ENCODE data around the gene PLEKHO1. TPM values are rescaled to one million over a fixed set of nuclear protein-coding genes. Genes with fewer than 3 reads are reported as not detected.

The PLEKHO1 gene
- total and polyA plus RNA-seq, 5 experiments from 2014 or later: 19.4 to 137 (median 30.8) TPM

- H3K27ac Mint-ChIP-seq: peak overlapping the region; percentile 13 to 83 (median 66)
- ATAC-seq (peak; percentile 29 to 52), DNase-seq (peak in 2 of 10 donors; percentile 19 to 30)
- H3K9me3 Mint-ChIP-seq: no peaks in the 10 kb centered on the region
- H3K27me3 Mint-ChIP-seq: no peaks in the 10 kb centered on the region
- peak overlapping the region; percentile 27 to 73 (median 62) for H3K4me3 Mint-ChIP-seq
- H3K4me1 Mint-ChIP-seq: peaks cover 26 to 80% (median 50%) of the 10 kb centered on the region in 4 donors
- peaks cover 0 to 24% (median 0%) of the 10 kb centered on the region in 3 donors for H3K36me3 Mint-ChIP-seq
- POLR2A ChIA-PET: interaction anchor here (0.6 to 9.2 kb wide), 5 partner anchors 12 to 276 kb away, joined by 3 to 87 read pairs (median 8); partner anchors contain the start of gene PLEKHO1
Measured at GRCh38 chr1:150162862-150163706, 13.4 kb downstream of the PLEKHO1 start.

- POLR2A ChIA-PET: interaction anchor here (2.0 to 9.2 kb wide), 2 partner anchors 14 to 277 kb away, joined by 7 to 87 read pairs; partner anchors contain the start of gene PLEKHO1
- Mint-ChIP-seq H3K27ac (peak overlapping the region in 5 of 10 donors; percentile 34 to 92 (median 63)), H3K36me3 (peaks cover 0 to 12% (median 0%) of the 10 kb centered on the region in 3 donors), H3K9me3 (no peaks in the 10 kb centered on the region), H3K4me3 (peak overlapping the region in 2 of 10 donors; percentile 2 to 9), H3K4me1 (peaks cover 25 to 73% (median 46%) of the 10 kb centered on the region in 4 donors), H3K27me3 (no peaks in the 10 kb centered on the region)
- ATAC-seq: no peak
- DNase-seq: no peak
Measured at GRCh38 chr1:150164224-150164623, 14.5 kb downstream of the PLEKHO1 start.

DNA sequence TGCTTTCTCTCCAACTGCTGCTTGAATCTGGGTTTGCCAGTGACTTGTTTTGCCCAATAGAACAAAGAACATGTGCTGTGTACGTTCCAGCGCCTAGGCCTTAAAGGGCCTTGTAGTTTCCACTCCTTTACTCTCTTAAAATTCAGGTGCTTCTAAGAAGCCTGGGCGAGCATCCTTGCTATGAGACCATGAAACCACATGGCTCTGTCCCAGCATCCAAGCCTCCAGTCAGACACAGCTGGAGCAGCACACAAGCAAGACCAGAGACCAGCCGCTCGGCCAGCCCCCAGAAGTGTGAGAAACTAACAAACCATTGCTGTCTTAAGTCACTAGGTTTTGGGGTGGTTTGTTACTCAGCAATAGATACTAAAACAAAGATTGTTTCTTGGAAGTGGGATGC lies 15.1 kb downstream of the PLEKHO1 start:
- Mint-ChIP-seq H3K4me1 (peaks cover 23 to 67% (median 44%) of the 10 kb centered on the region in 4 donors), H3K27ac (peak overlapping the region in 3 of 10 donors; percentile 31 to 92 (median 83)), H3K27me3 (no peaks in the 10 kb centered on the region), H3K9me3 (no peaks in the 10 kb centered on the region), H3K36me3 (peaks cover 0 to 8% (median 0%) of the 10 kb centered on the region in 3 donors), H3K4me3 (no peak overlapping the region)
- POLR2A ChIA-PET: interaction anchor here (9.2 kb wide), 1 partner anchor 14 kb away, joined by 87 read pairs; the partner anchor contains the start of gene PLEKHO1
- DNase-seq (no peak), ATAC-seq (no peak)

GRCh38 chr1:150165622-150166612 lies 16.2 kb downstream of the PLEKHO1 start:
- ATAC-seq: peak; percentile 51 to 53
- Mint-ChIP-seq H3K4me3 (peak overlapping the region in 1 of 10 donors; percentile 21), H3K9me3 (no peaks in the 10 kb centered on the region), H3K27me3 (peaks cover 0 to 1% (median 0%) of the 10 kb centered on the region in 5 donors), H3K36me3 (no peaks in the 10 kb centered on the region), H3K4me1 (peaks cover 18 to 56% (median 33%) of the 10 kb centered on the region in 4 donors), H3K27ac (peak overlapping the region in 5 of 10 donors; percentile 7 to 83 (median 34))
- POLR2A ChIA-PET: interaction anchor here (0.5 to 9.2 kb wide), 4 partner anchors 15 to 93 kb away, joined by 3 to 87 read pairs (median 8); partner anchors contain the start of gene PLEKHO1
- peak in 8 of 10 donors; percentile 24 to 80 (median 42) for DNase-seq

- DNase-seq (peak in 7 of 10 donors; percentile 25 to 75 (median 34)), ATAC-seq (peak; percentile 40 to 63)
- peaks cover 0 to 25% (median 7%) of the 10 kb centered on the region in 4 donors for H3K4me1 Mint-ChIP-seq
- no peaks in the 10 kb centered on the region for H3K36me3 Mint-ChIP-seq
- POLR2A ChIA-PET: interaction anchor here (0.6 kb wide), 1 partner anchor 12 kb away, joined by 3 read pairs; no protein-coding TSS in a partner anchor
- peaks cover 0 to 3% (median 0%) of the 10 kb centered on the region in 5 donors for H3K27me3 Mint-ChIP-seq
- no peak overlapping the region for H3K4me3 Mint-ChIP-seq
- H3K27ac Mint-ChIP-seq: no peak overlapping the region
- H3K9me3 Mint-ChIP-seq: no peaks in the 10 kb centered on the region
Measured at GRCh38 chr1:150168960-150169601, 19.4 kb downstream of the PLEKHO1 start.

DNA sequence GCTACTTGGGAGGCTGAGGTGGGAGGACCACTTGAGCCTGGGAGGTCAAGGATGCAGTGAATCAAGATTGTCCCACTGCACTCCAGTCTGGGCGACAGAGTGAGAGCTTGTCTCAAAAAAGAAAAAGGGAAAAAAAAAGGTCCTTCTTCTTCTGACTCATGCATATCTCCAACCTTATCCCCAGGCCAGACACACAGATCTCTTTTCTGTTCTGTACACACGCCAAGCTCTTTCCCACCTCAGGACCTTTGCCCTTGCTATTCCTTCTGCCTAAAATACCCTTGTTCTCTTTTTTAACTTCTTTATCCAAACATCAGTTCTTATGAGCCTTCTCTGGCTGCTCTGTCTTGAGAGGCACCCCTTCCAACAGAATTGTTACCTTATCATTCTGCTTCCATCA lies 22.1 kb downstream of the PLEKHO1 start:
- ATAC-seq (no peak), DNase-seq (no peak)
- Mint-ChIP-seq H3K4me1 (peaks cover 0 to 4% (median 0%) of the 10 kb centered on the region in 4 donors), H3K27me3 (peaks cover 0 to 3% (median 0%) of the 10 kb centered on the region in 5 donors), H3K36me3 (no peaks in the 10 kb centered on the region), H3K9me3 (no peaks in the 10 kb centered on the region), H3K4me3 (no peak overlapping the region), H3K27ac (no peak overlapping the region)
- POLR2A ChIA-PET: no interaction called here

DNA sequence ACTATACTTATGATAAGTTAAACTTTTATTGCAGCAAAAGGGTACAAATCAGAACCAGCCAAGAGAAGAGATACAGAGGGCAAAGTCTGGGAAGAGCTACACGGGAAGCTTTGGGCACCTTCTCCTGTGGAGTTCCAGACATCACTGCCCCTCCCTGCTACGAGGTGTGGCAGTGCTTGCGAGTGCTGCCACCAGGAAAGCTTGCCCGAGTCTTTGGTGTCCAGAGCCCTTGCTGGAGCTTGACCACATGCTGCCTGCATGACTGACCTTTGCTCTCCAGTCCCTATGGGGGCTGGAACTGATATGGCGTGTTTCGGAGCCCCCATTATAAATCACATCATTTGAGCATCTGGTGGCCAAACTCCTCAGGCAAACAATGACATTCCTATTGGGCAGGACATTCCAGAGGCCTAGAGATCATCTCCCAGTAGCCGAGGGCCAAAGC lies 23.4 kb downstream of the PLEKHO1 start:
- no peaks in the 10 kb centered on the region for H3K36me3 Mint-ChIP-seq
- H3K4me1 Mint-ChIP-seq: peaks cover 0 to 4% (median 0%) of the 10 kb centered on the region in 4 donors
- POLR2A ChIA-PET: no interaction called here
- H3K27me3 Mint-ChIP-seq: peaks cover 0 to 3% (median 0%) of the 10 kb centered on the region in 5 donors
- H3K4me3 Mint-ChIP-seq: no peak overlapping the region
- H3K27ac Mint-ChIP-seq: no peak overlapping the region
- H3K9me3 Mint-ChIP-seq: no peaks in the 10 kb centered on the region
- DNase-seq: no peak
- no peak for ATAC-seq

DNA sequence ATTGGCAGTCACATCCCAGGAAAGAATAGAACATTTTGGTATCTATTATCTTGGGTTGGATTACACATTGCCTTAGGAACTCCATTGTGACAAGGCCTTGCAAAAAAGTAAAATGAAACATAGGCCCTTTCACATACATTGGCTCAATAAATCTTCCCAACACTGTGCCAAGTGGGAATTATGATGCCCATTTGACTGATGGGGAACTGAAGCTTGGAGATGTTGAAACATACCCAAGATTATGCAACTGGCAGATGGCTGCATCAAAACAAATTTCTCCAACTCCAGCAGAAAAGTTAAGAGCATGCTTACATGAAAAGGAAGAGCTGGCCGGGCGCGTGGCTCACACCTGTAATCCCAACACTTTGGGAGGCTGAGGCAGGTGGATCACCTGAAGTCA lies 26.9 kb downstream of the PLEKHO1 start:
- H3K4me1 Mint-ChIP-seq: no peaks in the 10 kb centered on the region
- no peak for DNase-seq
- H3K27ac Mint-ChIP-seq: no peak overlapping the region
- H3K27me3 Mint-ChIP-seq: no peaks in the 10 kb centered on the region
- H3K36me3 Mint-ChIP-seq: no peaks in the 10 kb centered on the region
- POLR2A ChIA-PET: interaction anchor here (0.7 kb wide), 1 partner anchor 118 kb away, joined by 4 read pairs; no protein-coding TSS in a partner anchor
- no peaks in the 10 kb centered on the region for H3K9me3 Mint-ChIP-seq
- no peak for ATAC-seq
- no peak overlapping the region for H3K4me3 Mint-ChIP-seq

DNA sequence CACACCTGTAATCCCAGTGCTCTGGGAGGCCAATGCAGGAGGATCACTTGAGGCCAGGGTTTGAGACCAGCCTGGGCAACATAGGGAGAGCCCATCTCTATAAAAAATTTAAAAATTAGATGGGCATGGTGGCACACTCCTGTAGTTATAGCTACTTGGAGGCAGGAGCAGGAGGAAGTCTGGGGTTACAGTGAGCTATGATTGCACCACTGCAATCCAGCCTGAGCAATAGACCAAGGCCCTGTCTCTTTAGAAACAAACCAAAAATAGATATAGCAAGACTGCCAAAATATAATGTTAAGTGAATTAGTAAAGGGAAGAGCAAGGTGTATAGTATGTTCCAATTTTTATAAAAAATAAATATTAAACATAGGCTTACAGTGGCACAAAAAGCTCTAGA lies 28.8 kb downstream of the PLEKHO1 start:
- no peaks in the 10 kb centered on the region for H3K4me1 Mint-ChIP-seq
- ATAC-seq: no peak
- H3K27me3 Mint-ChIP-seq: no peaks in the 10 kb centered on the region
- no peak overlapping the region for H3K4me3 Mint-ChIP-seq
- POLR2A ChIA-PET: no interaction called here
- no peak for DNase-seq
- no peaks in the 10 kb centered on the region for H3K36me3 Mint-ChIP-seq
- no peak overlapping the region for H3K27ac Mint-ChIP-seq
- H3K9me3 Mint-ChIP-seq: no peaks in the 10 kb centered on the region

GRCh38 chr1:150179867-150180266 lies 30.2 kb downstream of the PLEKHO1 start:
- POLR2A ChIA-PET: no interaction called here
- H3K4me3 Mint-ChIP-seq: no peak overlapping the region
- no peaks in the 10 kb centered on the region for H3K9me3 Mint-ChIP-seq
- no peak overlapping the region for H3K27ac Mint-ChIP-seq
- H3K36me3 Mint-ChIP-seq: no peaks in the 10 kb centered on the region
- DNase-seq (no peak), ATAC-seq (no peak)
- H3K27me3 Mint-ChIP-seq: no peaks in the 10 kb centered on the region
- H3K4me1 Mint-ChIP-seq: no peaks in the 10 kb centered on the region

GRCh38 chr1:150180474-150180873 lies 30.8 kb downstream of the PLEKHO1 start:
- no peak overlapping the region for H3K27ac Mint-ChIP-seq
- POLR2A ChIA-PET: no interaction called here

GRCh38 chr1:150182247-150182646 lies 32.5 kb downstream of the PLEKHO1 start:
- Mint-ChIP-seq H3K4me3 (no peak overlapping the region), H3K27ac (peak overlapping the region in 1 of 10 donors; percentile 43), H3K4me1 (peaks cover 0 to 12% (median 4%) of the 10 kb centered on the region in 4 donors), H3K36me3 (no peaks in the 10 kb centered on the region), H3K27me3 (no peaks in the 10 kb centered on the region), H3K9me3 (no peaks in the 10 kb centered on the region)
- POLR2A ChIA-PET: no interaction called here
- DNase-seq: no peak
- no peak for ATAC-seq

More at GRCh38 chr1:150180474-150180873, 30.8 kb downstream of the PLEKHO1 start:
- no peaks in the 10 kb centered on the region for H3K9me3 Mint-ChIP-seq
- no peaks in the 10 kb centered on the region for H3K36me3 Mint-ChIP-seq
- no peaks in the 10 kb centered on the region for H3K4me1 Mint-ChIP-seq
- ATAC-seq: no peak
- no peak for DNase-seq
- no peak overlapping the region for H3K4me3 Mint-ChIP-seq
- H3K27me3 Mint-ChIP-seq: no peaks in the 10 kb centered on the region

All from naive thymus-derived CD8-positive, alpha-beta T cell (primary cell).